Ishikawa (cell line): ENCODE results near the gene ETV2.

Experiments
- CEBPB ChIP-seq: IDR thresholded peaks from 2 replicates; pipeline ENCODE4 v1.6.1; 2012
- CREB1 ChIP-seq: IDR thresholded peaks from 2 replicates; pipeline ENCODE4 v1.6.1; 2012; ENCODE audit warnings: low read depth
- EGR1 ChIP-seq: IDR thresholded peaks from 2 replicates; pipeline ENCODE4 v1.6.1; 2012
- EP300 ChIP-seq: IDR thresholded peaks from 2 replicates; pipeline ENCODE4 v1.6.1; 2012; ENCODE audit warnings: borderline replicate concordance
- FOXM1 ChIP-seq: IDR thresholded peaks from 2 replicates; pipeline ENCODE4 v1.6.1; 2012; ENCODE audit warnings: low read depth, borderline replicate concordance
- NFIC ChIP-seq: IDR thresholded peaks from 2 replicates; pipeline ENCODE4 v1.6.1; 2012
- RAD21 ChIP-seq: IDR thresholded peaks from 2 replicates; pipeline ENCODE4 v1.6.1; 2012; ENCODE audit warnings: low read depth
- TAF1 ChIP-seq: IDR thresholded peaks from 2 replicates; pipeline ENCODE4 v1.6.1; 2012; ENCODE audit warnings: low read depth, mild to moderate bottlenecking
- TCF12 ChIP-seq: IDR thresholded peaks from 2 replicates; pipeline ENCODE4 v1.6.1; 2012; ENCODE audit warnings: low read depth
- TEAD4 ChIP-seq: IDR thresholded peaks from 2 replicates; pipeline ENCODE4 v1.6.1; 2012
- YY1 ChIP-seq: IDR thresholded peaks from 2 replicates; pipeline ENCODE4 v1.6.1; 2012; ENCODE audit warnings: low read depth
- ZBTB7A ChIP-seq: IDR thresholded peaks from 2 replicates; pipeline ENCODE4 v1.6.1; 2012; ENCODE audit warnings: low read depth
- TF ChIP-seq, protein P1 (sequence below): IDR thresholded peaks from 2 replicates; pipeline ENCODE4 v1.6.1; 2012; ENCODE audit warnings: low read depth, mild to moderate bottlenecking
- TF ChIP-seq, protein P2 (sequence below): IDR thresholded peaks from 2 replicates; pipeline ENCODE4 v1.6.1; 2012
- TF ChIP-seq, protein P3 (sequence below): IDR thresholded peaks from 2 replicates; pipeline ENCODE4 v1.6.1; 2012

The ETV2 gene

DNA sequence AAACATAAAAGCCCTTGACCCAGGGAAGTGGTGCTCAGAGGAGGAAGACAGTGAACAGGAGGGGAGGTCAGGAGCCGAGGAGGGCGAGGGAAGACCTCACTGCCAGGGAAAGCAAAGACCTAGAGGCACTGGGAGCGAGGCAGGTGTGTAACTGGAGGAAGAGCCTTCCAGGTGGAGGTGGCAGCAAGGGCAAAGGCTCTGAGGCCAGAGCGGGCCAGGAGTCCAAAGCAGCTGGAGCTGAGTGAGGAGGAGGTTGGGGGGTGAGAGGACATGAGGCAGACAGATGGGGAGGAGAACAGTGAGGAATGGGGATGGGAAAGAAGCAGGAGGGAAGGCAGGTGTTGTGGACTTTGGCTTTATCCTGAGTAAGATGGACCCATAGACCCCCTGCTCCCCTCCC is 28.4 kb downstream of the ETV2 start:
- TF ChIP-seq, protein P1, sequence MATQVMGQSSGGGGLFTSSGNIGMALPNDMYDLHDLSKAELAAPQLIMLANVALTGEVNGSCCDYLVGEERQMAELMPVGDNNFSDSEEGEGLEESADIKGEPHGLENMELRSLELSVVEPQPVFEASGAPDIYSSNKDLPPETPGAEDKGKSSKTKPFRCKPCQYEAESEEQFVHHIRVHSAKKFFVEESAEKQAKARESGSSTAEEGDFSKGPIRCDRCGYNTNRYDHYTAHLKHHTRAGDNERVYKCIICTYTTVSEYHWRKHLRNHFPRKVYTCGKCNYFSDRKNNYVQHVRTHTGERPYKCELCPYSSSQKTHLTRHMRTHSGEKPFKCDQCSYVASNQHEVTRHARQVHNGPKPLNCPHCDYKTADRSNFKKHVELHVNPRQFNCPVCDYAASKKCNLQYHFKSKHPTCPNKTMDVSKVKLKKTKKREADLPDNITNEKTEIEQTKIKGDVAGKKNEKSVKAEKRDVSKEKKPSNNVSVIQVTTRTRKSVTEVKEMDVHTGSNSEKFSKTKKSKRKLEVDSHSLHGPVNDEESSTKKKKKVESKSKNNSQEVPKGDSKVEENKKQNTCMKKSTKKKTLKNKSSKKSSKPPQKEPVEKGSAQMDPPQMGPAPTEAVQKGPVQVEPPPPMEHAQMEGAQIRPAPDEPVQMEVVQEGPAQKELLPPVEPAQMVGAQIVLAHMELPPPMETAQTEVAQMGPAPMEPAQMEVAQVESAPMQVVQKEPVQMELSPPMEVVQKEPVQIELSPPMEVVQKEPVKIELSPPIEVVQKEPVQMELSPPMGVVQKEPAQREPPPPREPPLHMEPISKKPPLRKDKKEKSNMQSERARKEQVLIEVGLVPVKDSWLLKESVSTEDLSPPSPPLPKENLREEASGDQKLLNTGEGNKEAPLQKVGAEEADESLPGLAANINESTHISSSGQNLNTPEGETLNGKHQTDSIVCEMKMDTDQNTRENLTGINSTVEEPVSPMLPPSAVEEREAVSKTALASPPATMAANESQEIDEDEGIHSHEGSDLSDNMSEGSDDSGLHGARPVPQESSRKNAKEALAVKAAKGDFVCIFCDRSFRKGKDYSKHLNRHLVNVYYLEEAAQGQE = no peak
- no peak for TF ChIP-seq TAF1
- TF ChIP-seq CEBPB = no peak
- no peak for TF ChIP-seq YY1
- TF ChIP-seq TEAD4 = no peak
- no peak for TF ChIP-seq NFIC
- no peak for TF ChIP-seq TCF12
- no peak for TF ChIP-seq RAD21
- no peak for TF ChIP-seq CREB1

DNA sequence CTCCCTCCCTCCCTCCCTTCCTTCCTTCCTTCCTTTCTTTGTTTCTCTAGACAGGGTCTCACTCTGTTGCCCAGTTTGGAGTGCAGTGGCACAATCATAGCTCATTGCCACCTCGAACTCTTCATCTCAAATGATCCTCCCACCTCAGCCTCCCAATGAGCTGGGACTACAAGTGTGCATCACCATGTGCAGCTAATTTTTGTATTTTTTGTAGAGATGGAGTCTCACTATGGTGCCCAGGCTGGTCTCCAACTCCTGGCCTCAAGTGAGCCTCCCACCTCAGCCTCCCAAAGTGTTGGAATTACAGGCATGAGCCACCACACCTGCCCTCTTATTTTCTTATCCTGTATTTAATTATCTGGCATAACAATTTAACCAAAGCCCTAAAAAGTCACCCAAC is 29.1 kb downstream of the ETV2 start:
- no peak for TF ChIP-seq TEAD4
- no peak for TF ChIP-seq CREB1
- no peak for TF ChIP-seq EP300
- TF ChIP-seq FOXM1 = no peak
- TF ChIP-seq TCF12 = no peak
- TF ChIP-seq NFIC = no peak
- TF ChIP-seq, protein P2, sequence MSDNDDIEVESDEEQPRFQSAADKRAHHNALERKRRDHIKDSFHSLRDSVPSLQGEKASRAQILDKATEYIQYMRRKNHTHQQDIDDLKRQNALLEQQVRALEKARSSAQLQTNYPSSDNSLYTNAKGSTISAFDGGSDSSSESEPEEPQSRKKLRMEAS = no peak
- TF ChIP-seq YY1 = no peak
- TF ChIP-seq, protein P3, sequence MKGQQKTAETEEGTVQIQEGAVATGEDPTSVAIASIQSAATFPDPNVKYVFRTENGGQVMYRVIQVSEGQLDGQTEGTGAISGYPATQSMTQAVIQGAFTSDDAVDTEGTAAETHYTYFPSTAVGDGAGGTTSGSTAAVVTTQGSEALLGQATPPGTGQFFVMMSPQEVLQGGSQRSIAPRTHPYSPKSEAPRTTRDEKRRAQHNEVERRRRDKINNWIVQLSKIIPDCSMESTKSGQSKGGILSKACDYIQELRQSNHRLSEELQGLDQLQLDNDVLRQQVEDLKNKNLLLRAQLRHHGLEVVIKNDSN = no peak
- TF ChIP-seq TAF1 = no peak
- no peak for TF ChIP-seq CEBPB
- TF ChIP-seq, protein P1 = no peak
- TF ChIP-seq RAD21 = no peak
- TF ChIP-seq EGR1 = no peak
- no peak for TF ChIP-seq ZBTB7A

DNA sequence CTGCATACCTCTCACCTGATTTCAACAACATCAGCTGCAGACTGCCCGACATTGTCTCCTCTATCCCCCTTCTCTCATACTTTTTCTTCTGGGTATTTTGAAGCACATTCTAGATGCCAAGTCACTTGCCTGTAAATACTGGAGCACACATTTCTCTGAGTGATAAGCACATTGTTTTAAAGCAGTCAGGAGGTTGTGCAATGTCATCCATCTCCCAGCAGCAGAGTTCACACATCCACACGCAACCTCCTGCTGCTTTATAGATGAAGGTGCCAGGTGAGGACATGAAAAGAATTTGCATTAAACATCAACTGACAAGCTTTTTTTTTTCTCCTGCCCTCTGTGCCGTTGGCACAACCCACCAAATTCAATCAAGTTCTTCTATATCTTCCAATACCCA is 30.3 kb downstream of the ETV2 start:
- TF ChIP-seq TCF12 = peak; percentile 37; the same call in 1 of the 2 replicates
- TF ChIP-seq CEBPB = peak; percentile 96
- TF ChIP-seq TEAD4 = peak; percentile 42
- TF ChIP-seq, protein P2 = peak; percentile 53
- TF ChIP-seq, protein P3 = no peak

DNA sequence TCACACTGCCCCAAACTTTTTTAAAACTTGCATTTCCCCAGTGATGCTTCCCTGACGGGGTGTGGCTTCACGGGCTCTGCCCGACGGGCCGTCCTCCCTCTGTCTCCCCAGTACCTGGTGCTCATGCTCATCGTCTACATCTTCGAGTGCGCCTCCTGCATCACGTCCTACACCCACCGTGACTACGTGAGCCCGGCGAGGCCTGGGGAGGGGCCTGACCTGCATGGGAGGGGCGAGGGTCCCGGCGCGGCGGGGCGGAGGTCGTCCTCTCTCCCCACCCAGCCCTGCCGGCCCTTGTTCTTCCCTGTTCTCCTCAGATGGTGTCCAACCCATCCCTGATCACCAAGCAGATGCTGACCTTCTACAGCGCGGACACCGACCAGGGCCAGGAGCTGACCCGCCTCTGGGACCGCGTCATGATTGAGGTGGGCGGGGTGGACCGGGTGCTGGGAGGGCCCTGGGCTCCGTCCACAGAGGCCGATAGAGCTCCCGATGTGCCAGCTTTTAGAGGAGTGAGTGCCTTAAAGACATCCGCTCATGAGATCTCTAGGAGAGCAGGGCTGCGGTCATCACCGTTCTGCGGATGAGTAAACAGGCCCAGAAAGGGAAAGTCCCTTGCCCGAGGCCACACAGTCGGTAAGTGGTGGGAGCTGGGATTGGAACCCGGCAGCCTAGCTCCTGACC is 31.7 kb downstream of the ETV2 start:
- no peak for TF ChIP-seq FOXM1
- TF ChIP-seq RAD21 = no peak
- TF ChIP-seq TCF12 = no peak
- no peak for TF ChIP-seq YY1
- no peak for TF ChIP-seq TEAD4
- TF ChIP-seq, protein P1 = no peak
- TF ChIP-seq EGR1 = no peak
- TF ChIP-seq ZBTB7A = peak; percentile 57; the same call in 1 of the 2 replicates
